ENCODE measurements around the gene TADA3. TPM values are rescaled to one million over a fixed set of nuclear protein-coding genes. Genes with fewer than 3 reads are reported as not detected.

TADA3 gene
- total RNA-seq, 2 experiments from 2014 or later, result 89.8 to 90.6 TPM

GRCh38 chr3:9760779-9761505 lies 31.3 kb downstream of the TADA3 start:
- Mint-ChIP-seq H3K9me3 (ENCODE audit: low read depth) (no peaks in the 10 kb centered on the region), H3K27me3 (no peaks in the 10 kb centered on the region), H3K27ac (no peak overlapping the region), H3K4me3 (no peak overlapping the region), H3K36me3 (peaks cover 26% of the 10 kb centered on the region), H3K4me1 (peaks cover 7% of the 10 kb centered on the region)
- no peak for ATAC-seq
- DNase-seq, result no peak
- CTCF ChIA-PET, result interaction anchor here (0.7 kb wide), 1 partner anchor 33 kb away, joined by 3 read pairs; no protein-coding TSS in a partner anchor

- Mint-ChIP-seq H3K4me1 (peaks cover 19% of the 10 kb centered on the region), H3K4me3 (no peak overlapping the region), H3K27ac (no peak overlapping the region), H3K27me3 (no peaks in the 10 kb centered on the region), H3K9me3 (ENCODE audit: low read depth) (no peaks in the 10 kb centered on the region), H3K36me3 (peaks cover 30% of the 10 kb centered on the region)
- CTCF ChIA-PET, result no interaction called here
- DNase-seq (no peak), ATAC-seq (no peak)
Measured at GRCh38 chr3:9757427-9757826, 34.8 kb downstream of the TADA3 start.

- peaks cover 28% of the 10 kb centered on the region for H3K36me3 Mint-ChIP-seq
- CTCF ChIA-PET, result interaction anchor here (1.6 to 2.0 kb wide), 2 partner anchors 27 to 251 kb away, joined by 4 to 6 read pairs; no protein-coding TSS in a partner anchor
- no peak for DNase-seq
Measured at GRCh38 chr3:9754678-9755077, 37.6 kb downstream of the TADA3 start.

GRCh38 chr3:9750556-9751411 lies 41.5 kb downstream of the TADA3 start:
- H3K27ac Mint-ChIP-seq, result peak overlapping the region; percentile 91
- peak; percentile 52 for DNase-seq
- CTCF ChIA-PET, result interaction anchor here (0.7 to 2.2 kb wide), 5 partner anchors 19 to 53 kb away, joined by 3 to 7 read pairs (median 4); partner anchors contain the start of genes ARPC4, CAMK1 and TADA3

More at GRCh38 chr3:9754678-9755077, 37.6 kb downstream of the TADA3 start:
- Mint-ChIP-seq H3K9me3 (ENCODE audit: low read depth) (no peaks in the 10 kb centered on the region), H3K4me1 (peaks cover 33% of the 10 kb centered on the region), H3K27ac (peak overlapping the region; percentile 56), H3K4me3 (no peak overlapping the region), H3K27me3 (no peaks in the 10 kb centered on the region)
- ATAC-seq, result no peak

GRCh38 chr3:9749645-9750555 lies 42.4 kb downstream of the TADA3 start, which contains the start of gene OGG1:
OGG1 (plus strand) TSS chr3:9749952; CDS start chr3:9750287, 335 bp downstream.
- Mint-ChIP-seq H3K27me3 (no peaks in the 10 kb centered on the region), H3K27ac (peak within 1 kb of the TSS; percentile 91), H3K4me3 (peak within 1 kb of the TSS; percentile 94), H3K36me3 (peaks cover 45% of the 10 kb centered on the region), H3K4me1 (peaks cover 63% of the 10 kb centered on the region), H3K9me3 (ENCODE audit: low read depth) (no peaks in the 10 kb centered on the region)
- ATAC-seq (peak; percentile 91), DNase-seq (peak; percentile 99)
- CTCF ChIA-PET, result interaction anchor here (0.5 to 2.2 kb wide), 9 partner anchors 18 to 369 kb away, joined by 3 to 7 read pairs (median 5); partner anchors contain the start of genes ARPC4, BRPF1 and TADA3

More at GRCh38 chr3:9750556-9751411, 41.5 kb downstream of the TADA3 start:
- Mint-ChIP-seq H3K4me3 (peak overlapping the region; percentile 94), H3K9me3 (ENCODE audit: low read depth) (no peaks in the 10 kb centered on the region), H3K36me3 (peaks cover 46% of the 10 kb centered on the region), H3K27me3 (no peaks in the 10 kb centered on the region), H3K4me1 (peaks cover 59% of the 10 kb centered on the region)
- no peak for ATAC-seq

GRCh38 chr3:9749296-9749644 lies 43.0 kb downstream of the TADA3 start:
- Mint-ChIP-seq H3K4me1 (peaks cover 60% of the 10 kb centered on the region), H3K36me3 (peaks cover 50% of the 10 kb centered on the region)

GRCh38 chr3:9748031-9748430 lies 44.2 kb downstream of the TADA3 start:
- Mint-ChIP-seq H3K4me1 (peaks cover 54% of the 10 kb centered on the region), H3K27ac (no peak overlapping the region), H3K9me3 (ENCODE audit: low read depth) (no peaks in the 10 kb centered on the region), H3K36me3 (peaks cover 57% of the 10 kb centered on the region), H3K4me3 (no peak overlapping the region), H3K27me3 (no peaks in the 10 kb centered on the region)
- DNase-seq (no peak), ATAC-seq (no peak)
- CTCF ChIA-PET, result interaction anchor here (1.3 to 2.1 kb wide), 2 partner anchors 16 to 33 kb away, joined by 4 to 7 read pairs; no protein-coding TSS in a partner anchor

More at GRCh38 chr3:9749296-9749644, 43.0 kb downstream of the TADA3 start:
- CTCF ChIA-PET, result interaction anchor here (1.0 to 2.2 kb wide), 8 partner anchors 17 to 245 kb away, joined by 3 to 7 read pairs (median 5); partner anchors contain the start of genes ARPC4, BRPF1 and TADA3
- no peak for DNase-seq
- H3K4me3 Mint-ChIP-seq, result peak overlapping the region; percentile 94
- H3K27ac Mint-ChIP-seq, result peak overlapping the region; percentile 91
- no peaks in the 10 kb centered on the region for H3K27me3 Mint-ChIP-seq
- no peak for ATAC-seq
- H3K9me3 Mint-ChIP-seq (ENCODE audit: low read depth), result no peaks in the 10 kb centered on the region

- CTCF ChIA-PET, result no interaction called here
- ATAC-seq (no peak), DNase-seq (no peak)
- peaks cover 54% of the 10 kb centered on the region for H3K4me1 Mint-ChIP-seq
- H3K4me3 Mint-ChIP-seq, result no peak overlapping the region
- no peaks in the 10 kb centered on the region for H3K27me3 Mint-ChIP-seq
- H3K9me3 Mint-ChIP-seq (ENCODE audit: low read depth), result no peaks in the 10 kb centered on the region
- H3K36me3 Mint-ChIP-seq, result peaks cover 57% of the 10 kb centered on the region
- H3K27ac Mint-ChIP-seq, result no peak overlapping the region
Measured at GRCh38 chr3:9747267-9747666, 45.0 kb downstream of the TADA3 start.

- Mint-ChIP-seq H3K36me3 (peaks cover 51% of the 10 kb centered on the region), H3K9me3 (ENCODE audit: low read depth) (no peaks in the 10 kb centered on the region), H3K27ac (peak overlapping the region; percentile 54), H3K4me3 (no peak overlapping the region), H3K4me1 (peaks cover 45% of the 10 kb centered on the region), H3K27me3 (no peaks in the 10 kb centered on the region)
- CTCF ChIA-PET, result no interaction called here
- ATAC-seq (no peak), DNase-seq (peak; percentile 65)
Measured at GRCh38 chr3:9746330-9746729, 45.9 kb downstream of the TADA3 start.

GRCh38 chr3:9745521-9745920 lies 46.8 kb downstream of the TADA3 start:
- Mint-ChIP-seq H3K27me3 (no peaks in the 10 kb centered on the region), H3K4me3 (no peak overlapping the region), H3K4me1 (peaks cover 38% of the 10 kb centered on the region), H3K9me3 (ENCODE audit: low read depth) (no peaks in the 10 kb centered on the region), H3K36me3 (peaks cover 50% of the 10 kb centered on the region), H3K27ac (peak overlapping the region; percentile 54)
- ATAC-seq (no peak), DNase-seq (no peak)
- CTCF ChIA-PET, result interaction anchor here (0.8 to 1.2 kb wide), 2 partner anchors 14 to 47 kb away, joined by 3 read pairs; partner anchors contain the start of genes ARPC4, BRPF1 and TADA3

- peaks cover 31% of the 10 kb centered on the region for H3K4me1 Mint-ChIP-seq
- no peaks in the 10 kb centered on the region for H3K9me3 Mint-ChIP-seq (ENCODE audit: low read depth)
- H3K4me3 Mint-ChIP-seq, result no peak overlapping the region
- DNase-seq (no peak), ATAC-seq (no peak)
- CTCF ChIA-PET, result interaction anchor here (0.5 to 1.2 kb wide), 2 partner anchors 13 to 244 kb away, joined by 3 read pairs; partner anchors contain the start of gene BRPF1
- H3K27me3 Mint-ChIP-seq, result no peaks in the 10 kb centered on the region
- peaks cover 57% of the 10 kb centered on the region for H3K36me3 Mint-ChIP-seq
- H3K27ac Mint-ChIP-seq, result no peak overlapping the region
Measured at GRCh38 chr3:9744162-9744561, 48.1 kb downstream of the TADA3 start.

- no peak overlapping the region for H3K4me3 Mint-ChIP-seq
- H3K9me3 Mint-ChIP-seq (ENCODE audit: low read depth), result no peaks in the 10 kb centered on the region
- H3K4me1 Mint-ChIP-seq, result peaks cover 26% of the 10 kb centered on the region
- CTCF ChIA-PET, result no interaction called here
- ATAC-seq, result no peak
- H3K27me3 Mint-ChIP-seq, result no peaks in the 10 kb centered on the region
- H3K27ac Mint-ChIP-seq, result no peak overlapping the region
- DNase-seq, result no peak
- peaks cover 56% of the 10 kb centered on the region for H3K36me3 Mint-ChIP-seq
Measured at GRCh38 chr3:9743548-9743947, 48.7 kb downstream of the TADA3 start.
